IPS-18c (cell line): ENCODE data around the gene ATP2B1.

Experiments
- H3K4me3 ChIP-seq: 2 replicates; pipeline ENCODE4 v1.7.0; 2013; ENCODE audit warnings: low read depth, mild to moderate bottlenecking, low read length, moderate library complexity; ENCODE audit not compliant: insufficient read depth
- H3K9me3 ChIP-seq: one replicate; pipeline ENCODE4 v1.6.1; 2013; ENCODE audit warnings: mild to moderate bottlenecking, low read length, moderate library complexity; ENCODE audit not compliant: control insufficient read depth, insufficient read depth

Gene ATP2B1

GRCh38 chr12:89648211-89648930 lies 60.3 kb downstream of the ATP2B1 start:
- Histone ChIP-seq H3K9me3 (no peaks in the 10 kb centered on the region), H3K4me3 (no peak overlapping the region)

GRCh38 chr12:89645434-89645833 lies 63.2 kb downstream of the ATP2B1 start:
- H3K4me3 ChIP-seq, result no peak overlapping the region
- no peaks in the 10 kb centered on the region for H3K9me3 ChIP-seq

GRCh38 chr12:89642959-89643358 lies 65.7 kb downstream of the ATP2B1 start:
- Histone ChIP-seq H3K9me3 (no peaks in the 10 kb centered on the region), H3K4me3 (no peak overlapping the region)

- Histone ChIP-seq H3K9me3 (no peaks in the 10 kb centered on the region), H3K4me3 (no peak overlapping the region)
Measured at GRCh38 chr12:89636776-89637160, 71.9 kb downstream of the ATP2B1 start.

GRCh38 chr12:89636052-89636775 lies 72.4 kb downstream of the ATP2B1 start:
- H3K4me3 ChIP-seq, result no peak overlapping the region
- no peaks in the 10 kb centered on the region for H3K9me3 ChIP-seq

GRCh38 chr12:89634508-89634907 lies 74.1 kb downstream of the ATP2B1 start:
- no peak overlapping the region for H3K4me3 ChIP-seq
- H3K9me3 ChIP-seq, result no peaks in the 10 kb centered on the region

- no peaks in the 10 kb centered on the region for H3K9me3 ChIP-seq
- no peak overlapping the region for H3K4me3 ChIP-seq
Measured at GRCh38 chr12:89632778-89633177, 75.9 kb downstream of the ATP2B1 start.

GRCh38 chr12:89622115-89622514 lies 86.5 kb downstream of the ATP2B1 start:
- no peaks in the 10 kb centered on the region for H3K9me3 ChIP-seq
- no peak overlapping the region for H3K4me3 ChIP-seq

GRCh38 chr12:89621521-89621920 lies 87.1 kb downstream of the ATP2B1 start:
- Histone ChIP-seq H3K4me3 (no peak overlapping the region), H3K9me3 (no peaks in the 10 kb centered on the region)

GRCh38 chr12:89619764-89620163 lies 88.9 kb downstream of the ATP2B1 start:
- Histone ChIP-seq H3K4me3 (no peak overlapping the region), H3K9me3 (no peaks in the 10 kb centered on the region)

- no peaks in the 10 kb centered on the region for H3K9me3 ChIP-seq
- H3K4me3 ChIP-seq, result no peak overlapping the region
Measured at GRCh38 chr12:89618113-89618862, 90.3 kb downstream of the ATP2B1 start.

GRCh38 chr12:89610366-89610765 lies 98.3 kb downstream of the ATP2B1 start:
- Histone ChIP-seq H3K9me3 (no peaks in the 10 kb centered on the region), H3K4me3 (no peak overlapping the region)

- Histone ChIP-seq H3K9me3 (no peaks in the 10 kb centered on the region), H3K4me3 (no peak overlapping the region)
Measured at GRCh38 chr12:89603678-89604077, 105.0 kb downstream of the ATP2B1 start.

- no peak overlapping the region for H3K4me3 ChIP-seq
- H3K9me3 ChIP-seq, result no peaks in the 10 kb centered on the region
Measured at GRCh38 chr12:89597770-89598169, 110.9 kb downstream of the ATP2B1 start.

GRCh38 chr12:89597210-89597609 lies 111.4 kb downstream of the ATP2B1 start:
- no peak overlapping the region for H3K4me3 ChIP-seq
- H3K9me3 ChIP-seq, result no peaks in the 10 kb centered on the region

- H3K9me3 ChIP-seq, result no peaks in the 10 kb centered on the region
- H3K4me3 ChIP-seq, result no peak overlapping the region
Measured at GRCh38 chr12:89593873-89594272, 114.8 kb downstream of the ATP2B1 start.

GRCh38 chr12:89593233-89593632 lies 115.4 kb downstream of the ATP2B1 start:
- Histone ChIP-seq H3K4me3 (no peak overlapping the region), H3K9me3 (no peaks in the 10 kb centered on the region)

GRCh38 chr12:89589753-89590152 lies 118.9 kb downstream of the ATP2B1 start:
- Histone ChIP-seq H3K9me3 (no peaks in the 10 kb centered on the region), H3K4me3 (no peak overlapping the region)
